Ovary (tissue), 9 donors: ENCODE results near the gene JAML. TPM values are rescaled to one million over a fixed set of nuclear protein-coding genes. Genes with fewer than 3 reads are reported as not detected.
"Not testable (repeated sequence)": the region's sequence is repeated elsewhere in the genome, so short reads cannot be mapped to it uniquely, and the experiment has no call there.

ENCODE experiments used
- DNase-seq, 5 donors: peaks; one replicate each; pipeline ENCODE4 v3.0.0-alpha.2; 2019 to 2020
- H3K27ac ChIP-seq, 2 donors: fragments of 200-600 bp; one replicate each; pipeline versions ENCODE4 v1.5.1 to v1.8.0; 2019 to 2022
- H3K27me3 ChIP-seq: fragments of 200-600 bp; one replicate; pipeline ENCODE4 v1.8.0; 2022
- H3K36me3 ChIP-seq: fragments of 200-600 bp; sonication (generic); one replicate; pipeline ENCODE4 v1.5.1; 2019
- H3K4me1 ChIP-seq: one replicate; pipeline ENCODE4 v1.8.1; 2013; ENCODE audit warnings: mild to moderate bottlenecking, moderate library complexity; ENCODE audit not compliant: insufficient read depth
- H3K4me3 ChIP-seq: fragments of 200-600 bp; sonication (generic); one replicate; pipeline ENCODE4 v1.5.1; 2017
- H3K9me3 ChIP-seq, 2 donors: fragments of 200-600 bp in 1 of 2; sonication (generic) in 1 of 2; one replicate each; pipeline versions ENCODE4 v1.5.1 to v1.8.1; 2013 to 2019; ENCODE audit warnings: mild to moderate bottlenecking in 1 of 2, moderate library complexity in 1 of 2
- CTCF ChIP-seq, 3 donors: fragments of 450-650 bp in 2 of 3; fragments of 200-600 bp in 1 of 3; IDR thresholded peaks; one replicate each; pipeline versions ENCODE4 v1.5.1 to v1.8.0; 2016 to 2022; ENCODE audit warnings: antibody characterized with exemption in 3 of 3, mild to moderate bottlenecking in 1 of 3
- EP300 ChIP-seq: sonication (generic); formaldehyde crosslinking; IDR thresholded peaks from one replicate; pipeline ENCODE4 v1.6.1; 2017; ENCODE audit warnings: antibody characterized with exemption
- POLR2A ChIP-seq: fragments of 450-650 bp; IDR thresholded peaks from one replicate; pipeline ENCODE4 v1.6.1; 2017; ENCODE audit warnings: antibody characterized with exemption, mild to moderate bottlenecking, moderate library complexity
- WGBS, 3 donors: extraction: QIAGEN DNeasy Blood & Tissue Kit in 1 of 3; methylation state at CpG; one replicate each; pipeline versions ENCODE4 v1.1.5 to v1.1.7; 2013 to 2017; 5-methylcytosine and 5-hydroxymethylcytosine counted together
- intact Hi-C, 4 donors: fragments of 100-400 bp; cut with DNase I; formaldehyde crosslinking; loops; one replicate each; pipeline versions ENCODE4 v1.11.0 to v1.15.1; 2022 to 2023
- polyA plus RNA-seq, 2 donors: library from polyadenylated mRNA; stranded (reverse); fragments of 200-250 nt in 1 of 2; fragments of 350-450 nt in 1 of 2; fragmentation: Illumina TruSeq in 1 of 2; extraction: RNeasy Lipid Tissue Mini Kit (QIAGEN cat#74804) in 1 of 2; gene quantifications; one replicate each; pipeline ENCODE4 v1.2.3, GENCODE V29; 2013 to 2014
- total RNA-seq, 7 donors: library from RNA; depleted of rRNA in 2 of 7; stranded (reverse); fragments of >200 nt in 2 of 7; fragmentation: NEBNext Ultra II Directional in 3 of 7; extraction: Animal tissue kit (Norgen Biotek cat#: 25700) in 3 of 7; gene quantifications; one replicate each; pipeline versions ENCODE4 v1.1.0 to v1.2.4, GENCODE V29; 2016 to 2023
- donor health status: DM: no; HTN: no; CAD: no; lungs with moderate emphysema.
- donor health status: DM: no; HTN: no; CAD: no.
- donor health status: Bipolar disorder and iron deficiency.
- donor health status: DM: yes; HTN: yes; CAD: no.
- donor health status: DM: no; HTN: no; CAD: no.
- donor health status: DM: yes; HTN: yes; CAD: no.

Gene JAML
- total and polyA plus RNA-seq, 9 donors, result 0.79 to 18.0 (median 2.0) TPM

- Histone ChIP-seq H3K27ac (no peak overlapping the region), H3K4me1 (no peaks in the 10 kb centered on the region), H3K27me3 (no peaks in the 10 kb centered on the region), H3K9me3 (no peaks in the 10 kb centered on the region), H3K4me3 (no peak overlapping the region), H3K36me3 (no peaks in the 10 kb centered on the region)
- intact Hi-C loops, result no loop called here
- peak; percentile 66 to 81 (median 73) for DNase-seq
- TF ChIP-seq EP300 (no peak), CTCF (IDR thresholded peaks at IDR 0.05) (peak; percentile 23 to 39 (median 28))
- 1 to 2% (median 1%) methylated on average over 9 of the region's 9 CpGs for WGBS, 3 donors
Measured at GRCh38 chr11:118198370-118198769, 26.4 kb downstream of the JAML start.

GRCh38 chr11:118194835-118195627, 29.8 kb downstream of the JAML start:
- peak; percentile 43 to 85 (median 73) for DNase-seq
- Histone ChIP-seq H3K36me3 (no peaks in the 10 kb centered on the region), H3K9me3 (no peaks in the 10 kb centered on the region), H3K4me3 (no peak overlapping the region), H3K4me1 (no peaks in the 10 kb centered on the region), H3K27ac (no peak overlapping the region), H3K27me3 (no peaks in the 10 kb centered on the region)
- 18 to 30% (median 22%) methylated on average over 10 of the region's 10 CpGs for WGBS, 3 donors
- intact Hi-C loops, result no loop called here
- no peak for TF ChIP-seq EP300
- TF ChIP-seq CTCF (IDR thresholded peaks at IDR 0.05), result no peak
- TF ChIP-seq POLR2A, result no peak

- no peak for DNase-seq
- intact Hi-C loops, result no loop called here
- 61 to 84% (median 82%) methylated on average over 6 of the region's 6 CpGs for WGBS, 3 donors
- TF ChIP-seq CTCF (IDR thresholded peaks at IDR 0.05), result no peak
- no peak for TF ChIP-seq EP300
- TF ChIP-seq POLR2A, result no peak
- H3K27ac ChIP-seq, result no peak overlapping the region
- no peaks in the 10 kb centered on the region for H3K36me3 ChIP-seq
- no peak overlapping the region for H3K4me3 ChIP-seq
- H3K9me3 ChIP-seq, result no peaks in the 10 kb centered on the region
- no peaks in the 10 kb centered on the region for H3K4me1 ChIP-seq
- no peaks in the 10 kb centered on the region for H3K27me3 ChIP-seq
Measured at GRCh38 chr11:118193910-118194566, 30.8 kb downstream of the JAML start.

GRCh38 chr11:118192817-118193216, 32.0 kb downstream of the JAML start:
- intact Hi-C loops, H3K4me3 ChIP-seq, H3K4me1 ChIP-seq, H3K9me3 ChIP-seq, H3K27ac ChIP-seq, H3K36me3 ChIP-seq, H3K27me3 ChIP-seq, DNase-seq: not testable (repeated sequence)
- WGBS, 3 donors, result 85 to 90% (median 86%) methylated on average over 5 of the region's 5 CpGs

GRCh38 chr11:118190942-118191506, 33.8 kb downstream of the JAML start:
- DNase-seq, H3K27ac ChIP-seq, intact Hi-C loops, H3K36me3 ChIP-seq, H3K4me3 ChIP-seq, H3K4me1 ChIP-seq, H3K27me3 ChIP-seq, H3K9me3 ChIP-seq: not testable (repeated sequence)
- WGBS, 3 donors, result 41 to 95% (median 91%) methylated on average over 2 of the region's 2 CpGs
